HG03139 (cell line): ENCODE results near the gene ING3.
"Not testable (repeated sequence)": the region's sequence is repeated elsewhere in the genome, so short reads cannot be mapped to it uniquely, and the experiment has no call there.

ENCODE experiments used
- ATAC-seq: cut with Tn5 transposase; IDR thresholded peaks from one replicate; pipeline ENCODE4 v1.9.1; 2021; ENCODE audit not compliant: unreplicated experiment

Gene ING3

GRCh38 chr7:121002048-121002756, 51.6 kb downstream of the ING3 start:
- no peak for ATAC-seq

- no peak for ATAC-seq
These were observed 52.2 kb downstream of the ING3 start for GRCh38 chr7:121002757-121003200.

GRCh38 chr7:121003986-121004685, 53.6 kb downstream of the ING3 start:
- no peak for ATAC-seq

- not testable (repeated sequence) for ATAC-seq
These were observed 54.5 kb downstream of the ING3 start for GRCh38 chr7:121005058-121005457.

GRCh38 chr7:121005996-121006584, 55.5 kb downstream of the ING3 start:
- no peak for ATAC-seq

GRCh38 chr7:121006711-121007315, 56.2 kb downstream of the ING3 start:
- ATAC-seq: no peak

- ATAC-seq: no peak
These were observed 58.2 kb downstream of the ING3 start for GRCh38 chr7:121008816-121009215.

GRCh38 chr7:121011401-121011800, 60.8 kb downstream of the ING3 start:
- no peak for ATAC-seq

GRCh38 chr7:121012170-121012874, 61.7 kb downstream of the ING3 start:
- ATAC-seq: no peak

GRCh38 chr7:121012919-121013318, 62.3 kb downstream of the ING3 start:
- ATAC-seq: no peak

GRCh38 chr7:121015560-121015959, 65.0 kb downstream of the ING3 start:
- no peak for ATAC-seq

GRCh38 chr7:121016966-121017365, 66.4 kb downstream of the ING3 start:
- ATAC-seq: no peak

GRCh38 chr7:121017586-121017985, 67.0 kb downstream of the ING3 start:
- ATAC-seq: no peak

GRCh38 chr7:121019018-121019417, 68.4 kb downstream of the ING3 start:
- no peak for ATAC-seq

GRCh38 chr7:121020249-121020988, 69.8 kb downstream of the ING3 start:
- no peak for ATAC-seq

- no peak for ATAC-seq
These were observed 70.7 kb downstream of the ING3 start for GRCh38 chr7:121020989-121021969.

- no peak for ATAC-seq
These were observed 72.6 kb downstream of the ING3 start for GRCh38 chr7:121023194-121023593.

GRCh38 chr7:121023683-121024511, 73.3 kb downstream of the ING3 start:
- no peak for ATAC-seq
